Smooth muscle cell (in vitro differentiated cells): ENCODE results near the gene NPM3. TPM values are rescaled to one million over a fixed set of nuclear protein-coding genes. Genes with fewer than 3 reads are reported as not detected.

ENCODE experiments used
- DNase-seq: peaks from one replicate; lab custom pipeline; 2025; ENCODE audit not compliant: unreplicated experiment; lab: John Stamatoyannopoulos, UW
- H2AFZ ChIP-seq: fragments of 200-600 bp; sonication (generic); 2 replicates; pipeline ENCODE4 v1.6.0; 2016; ENCODE audit warnings: antibody characterized with exemption, low read depth, mild to moderate bottlenecking
- H3F3A ChIP-seq: fragments of 200-600 bp; sonication (generic); 2 replicates; pipeline ENCODE4 v1.6.0; 2017; ENCODE audit warnings: antibody characterized with exemption, low read depth
- H3K27ac ChIP-seq: fragments of 200-600 bp; sonication (generic); 2 replicates; pipeline ENCODE4 v1.5.1; 2016; ENCODE audit warnings: low read depth, mild to moderate bottlenecking
- H3K27me3 ChIP-seq: fragments of 200-600 bp; sonication (generic); 2 replicates; pipeline ENCODE4 v1.6.1; 2016; ENCODE audit warnings: low read depth, mild to moderate bottlenecking
- H3K36me3 ChIP-seq: fragments of 200-600 bp; sonication (generic); 2 replicates; pipeline ENCODE4 v1.5.1; 2016; ENCODE audit warnings: low read depth
- H3K4me1 ChIP-seq: fragments of 200-600 bp; sonication (generic); 2 replicates; pipeline ENCODE4 v1.5.1; 2016; ENCODE audit warnings: low read depth
- H3K4me2 ChIP-seq: fragments of 200-600 bp; sonication (generic); 2 replicates; pipeline ENCODE4 v1.6.0; 2016; ENCODE audit warnings: mild to moderate bottlenecking
- H3K4me3 ChIP-seq: fragments of 200-600 bp; sonication (generic); 2 replicates; pipeline ENCODE4 v1.5.1; 2016; ENCODE audit warnings: mild to moderate bottlenecking
- H3K79me2 ChIP-seq: fragments of 200-600 bp; sonication (generic); 2 replicates; pipeline ENCODE4 v1.6.0; 2016; ENCODE audit warnings: low read depth, mild to moderate bottlenecking
- H3K9ac ChIP-seq: fragments of 200-600 bp; sonication (generic); 2 replicates; pipeline ENCODE4 v1.6.0; 2016; ENCODE audit warnings: low read depth
- H3K9me3 ChIP-seq: fragments of 200-600 bp; sonication (generic); replicated peaks from 2 replicates; pipeline ENCODE4 v1.5.1; 2016; ENCODE audit warnings: low read depth
- H4K20me1 ChIP-seq: fragments of 200-600 bp; sonication (generic); 2 replicates; pipeline ENCODE4 v1.6.0; 2016; ENCODE audit warnings: low read depth
- WGBS: methylation state at CpG from one replicate; pipeline ENCODE4 v1.1.7; 2016; ENCODE audit warnings: low lambda C conversion rate; 5-methylcytosine and 5-hydroxymethylcytosine counted together
- polyA plus RNA-seq: library from polyadenylated mRNA; unstranded; fragments of >200 nt; fragmentation: Nextera tagmentation; extraction: Ambion mirVana; gene quantifications from 2 replicates; pipeline ENCODE4 v1.2.1, GENCODE V29; 2016
- total RNA-seq: library from RNA; depleted of rRNA; stranded (reverse); fragments of >200 nt; gene quantifications from 2 replicates; pipeline ENCODE4 v1.2.3, GENCODE V29; 2014
- TF ChIP-seq, protein P1 (sequence below): fragments of 200-600 bp; sonication (generic); IDR thresholded peaks from 2 replicates; pipeline ENCODE4 v1.5.1; 2017; ENCODE audit warnings: borderline replicate concordance, mild to moderate bottlenecking, antibody characterized with exemption; ENCODE audit not compliant: insufficient read depth, poor library complexity, severe bottlenecking

The NPM3 gene
- total and polyA plus RNA-seq, 2 experiments from 2014 or later, result 10.2 to 65.0 TPM

DNA sequence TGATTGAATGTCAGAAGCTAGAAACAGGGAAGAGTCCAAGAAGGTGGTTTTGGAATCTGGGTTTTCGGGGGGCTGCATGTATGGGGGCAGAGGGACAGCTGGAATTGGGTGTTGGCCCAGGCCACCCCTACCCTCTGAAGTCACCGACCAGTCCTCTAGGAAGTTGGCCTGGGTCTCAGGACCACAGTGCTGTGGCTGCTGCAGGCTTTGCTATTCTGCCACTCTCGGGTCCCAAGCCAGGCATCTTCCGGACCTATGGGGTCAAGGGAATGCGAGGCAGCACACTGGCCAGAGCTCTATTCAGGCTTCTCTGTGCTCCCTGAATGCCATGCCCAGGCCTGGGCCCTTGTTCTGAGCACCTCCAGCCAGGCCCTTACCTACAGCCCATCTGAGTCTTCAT, 20.5 kb downstream of the NPM3 start:
- Histone ChIP-seq H3K36me3 (no peaks in the 10 kb centered on the region), H3K9me3 (no peaks in the 10 kb centered on the region), H3K4me1 (peaks cover 8% of the 10 kb centered on the region), H3F3A (no peaks in the 10 kb centered on the region), H3K27me3 (peaks cover 31% of the 10 kb centered on the region), H3K4me3 (no peak overlapping the region), H2AFZ (no peak overlapping the region), H3K9ac (no peak overlapping the region), H4K20me1 (no peaks in the 10 kb centered on the region), H3K79me2 (no peaks in the 10 kb centered on the region), H3K4me2 (no peak overlapping the region), H3K27ac (no peak overlapping the region)
- 92% methylated on average over 5 of the region's 5 CpGs for WGBS
- no peak for DNase-seq
- TF ChIP-seq, protein P1, sequence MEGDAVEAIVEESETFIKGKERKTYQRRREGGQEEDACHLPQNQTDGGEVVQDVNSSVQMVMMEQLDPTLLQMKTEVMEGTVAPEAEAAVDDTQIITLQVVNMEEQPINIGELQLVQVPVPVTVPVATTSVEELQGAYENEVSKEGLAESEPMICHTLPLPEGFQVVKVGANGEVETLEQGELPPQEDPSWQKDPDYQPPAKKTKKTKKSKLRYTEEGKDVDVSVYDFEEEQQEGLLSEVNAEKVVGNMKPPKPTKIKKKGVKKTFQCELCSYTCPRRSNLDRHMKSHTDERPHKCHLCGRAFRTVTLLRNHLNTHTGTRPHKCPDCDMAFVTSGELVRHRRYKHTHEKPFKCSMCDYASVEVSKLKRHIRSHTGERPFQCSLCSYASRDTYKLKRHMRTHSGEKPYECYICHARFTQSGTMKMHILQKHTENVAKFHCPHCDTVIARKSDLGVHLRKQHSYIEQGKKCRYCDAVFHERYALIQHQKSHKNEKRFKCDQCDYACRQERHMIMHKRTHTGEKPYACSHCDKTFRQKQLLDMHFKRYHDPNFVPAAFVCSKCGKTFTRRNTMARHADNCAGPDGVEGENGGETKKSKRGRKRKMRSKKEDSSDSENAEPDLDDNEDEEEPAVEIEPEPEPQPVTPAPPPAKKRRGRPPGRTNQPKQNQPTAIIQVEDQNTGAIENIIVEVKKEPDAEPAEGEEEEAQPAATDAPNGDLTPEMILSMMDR, result no peak

DNA sequence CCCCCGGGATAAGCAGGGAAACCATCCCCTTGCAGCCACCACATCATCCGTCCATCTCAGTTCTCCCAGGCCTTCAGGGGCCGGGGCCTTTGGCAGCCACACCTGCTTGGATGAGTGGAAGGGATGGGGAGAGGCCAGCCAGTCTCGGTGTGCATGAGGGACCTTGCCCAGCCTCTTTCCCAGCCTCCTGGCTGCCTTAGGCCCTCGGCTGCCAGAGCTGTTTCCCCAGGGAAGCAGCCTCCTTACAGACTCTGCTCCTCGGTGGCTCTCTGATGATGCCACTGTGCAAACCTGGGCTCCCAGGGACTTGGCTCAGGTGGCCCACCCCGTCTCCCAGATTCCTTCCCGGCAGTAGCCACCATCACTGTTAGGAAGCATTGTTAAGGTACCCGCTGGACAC, 22.0 kb downstream of the NPM3 start:
- H3K79me2 ChIP-seq, result no peaks in the 10 kb centered on the region
- H3K36me3 ChIP-seq, result no peaks in the 10 kb centered on the region
- H3K9ac ChIP-seq, result no peak overlapping the region
- H3K27ac ChIP-seq, result no peak overlapping the region
- no peaks in the 10 kb centered on the region for H3F3A ChIP-seq
- WGBS, result 93% methylated on average over 9 of the region's 9 CpGs
- H3K9me3 ChIP-seq, result no peaks in the 10 kb centered on the region
- H3K4me3 ChIP-seq, result no peak overlapping the region
- peaks cover 21% of the 10 kb centered on the region for H3K27me3 ChIP-seq
- no peaks in the 10 kb centered on the region for H4K20me1 ChIP-seq
- TF ChIP-seq, protein P1, result no peak
- H3K4me1 ChIP-seq, result peaks cover 8% of the 10 kb centered on the region
- no peak overlapping the region for H3K4me2 ChIP-seq
- no peak for DNase-seq
- H2AFZ ChIP-seq, result no peak overlapping the region

DNA sequence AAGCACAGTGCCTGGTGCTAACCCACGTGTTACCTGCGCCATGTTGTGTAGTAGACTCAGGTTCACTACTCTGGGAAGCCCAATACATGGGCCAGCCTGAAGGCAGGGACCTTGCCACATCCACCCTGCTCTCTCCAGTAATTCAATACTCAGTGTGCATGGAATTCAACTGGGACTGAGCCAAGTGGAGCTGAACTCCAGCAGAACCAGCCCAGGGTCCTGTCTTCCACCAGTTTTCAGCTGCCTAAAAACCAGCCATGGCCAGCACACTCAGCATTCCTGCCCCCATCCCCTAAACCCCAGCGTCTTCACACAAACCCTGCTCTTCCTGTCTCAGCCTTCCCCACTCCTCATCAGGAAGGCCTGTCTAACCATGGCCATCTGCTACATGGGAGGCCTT, 22.7 kb downstream of the NPM3 start:
- TF ChIP-seq, protein P1, result no peak
- peaks cover 8% of the 10 kb centered on the region for H3K4me1 ChIP-seq
- 86% methylated on average over 3 of the region's 3 CpGs for WGBS
- DNase-seq, result no peak
- H2AFZ ChIP-seq, result no peak overlapping the region
- no peaks in the 10 kb centered on the region for H3K9me3 ChIP-seq
- peaks cover 18% of the 10 kb centered on the region for H3K27me3 ChIP-seq
- H3K36me3 ChIP-seq, result no peaks in the 10 kb centered on the region
- no peaks in the 10 kb centered on the region for H3F3A ChIP-seq
- no peak overlapping the region for H3K4me3 ChIP-seq
- no peak overlapping the region for H3K9ac ChIP-seq
- no peaks in the 10 kb centered on the region for H3K79me2 ChIP-seq
- no peaks in the 10 kb centered on the region for H4K20me1 ChIP-seq
- no peak overlapping the region for H3K4me2 ChIP-seq
- no peak overlapping the region for H3K27ac ChIP-seq
